Right lobe of liver (tissue), 4 donors: ENCODE results near the gene RELB.

Experiments used
- CTCF ChIP-seq, 4 donors: fragments of 200-600 bp in 3 of 4; fragments of 450-650 bp in 1 of 4; IDR thresholded peaks; one replicate each; pipeline versions ENCODE4 v1.5.1 to v1.8.0; 2016 to 2022; ENCODE audit warnings: antibody characterized with exemption in 4 of 4, mild to moderate bottlenecking in 2 of 4
- POLR2A ChIP-seq: fragments of 450-650 bp; IDR thresholded peaks from one replicate; pipeline ENCODE4 v1.6.1; 2017; ENCODE audit warnings: antibody characterized with exemption, mild to moderate bottlenecking
- donor health status: DM: no; HTN: no; CAD: no.
- donor health status: DM: no; HTN: no; CAD: no.
- donor health status: DM: no; HTN: yes; CAD: no.

DNA sequence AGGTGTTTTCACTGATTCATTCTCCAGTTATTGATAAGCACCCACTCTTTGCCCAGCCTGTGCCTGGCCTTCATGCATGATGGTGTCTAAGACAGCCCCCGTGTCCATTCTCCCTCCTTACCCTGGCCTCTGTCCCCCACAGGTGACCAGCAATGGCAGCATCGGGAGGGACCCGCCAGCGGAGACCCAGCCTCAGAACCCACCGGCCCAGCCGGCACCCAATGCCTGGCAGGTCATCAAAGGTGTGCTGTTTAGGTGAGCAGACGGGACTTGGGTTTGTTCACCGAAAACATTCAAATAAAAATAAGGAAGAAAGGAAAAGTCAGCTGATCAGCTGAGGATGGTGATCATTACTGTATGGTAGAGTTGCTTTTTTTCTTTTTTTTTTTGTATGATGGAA is 39.4 kb upstream of the RELB start:
- TF ChIP-seq CTCF (IDR thresholded peaks at IDR 0.05) (no peak), POLR2A (no peak)
